Transverse colon (tissue), 4 donors: ENCODE results near the gene ZNF74. TPM values are rescaled to one million over a fixed set of nuclear protein-coding genes. Genes with fewer than 3 reads are reported as not detected.

Source experiments
- DNase-seq: peaks from one replicate; pipeline ENCODE4 v3.0.0-alpha.2; 2019
- H3K27ac ChIP-seq, 4 donors: fragments of 200-600 bp; sonication (generic); 2 replicates each; pipeline ENCODE4 v1.5.1; 2016 to 2018; ENCODE audit warnings: inconsistent platforms in 4 of 4
- H3K27me3 ChIP-seq: fragments of 200-600 bp; sonication (generic); 2 replicates; pipeline ENCODE4 v1.5.1; 2017; ENCODE audit warnings: inconsistent platforms
- H3K36me3 ChIP-seq, 4 donors: fragments of 200-600 bp; sonication (generic); 2 replicates each; pipeline ENCODE4 v1.5.1; 2017 to 2019; ENCODE audit warnings: inconsistent platforms in 4 of 4
- H3K4me1 ChIP-seq, 4 donors: fragments of 200-600 bp; sonication (generic); 2 replicates each; pipeline ENCODE4 v1.5.1; 2017 to 2020; ENCODE audit warnings: inconsistent platforms in 4 of 4
- H3K4me3 ChIP-seq, 4 donors: fragments of 200-600 bp; sonication (generic); 1 replicate in 1 of 4; 2 replicates in 3 of 4; pipeline versions ENCODE4 v1.5.1 to v1.6.1; 2017 to 2019; ENCODE audit warnings: inconsistent platforms in 4 of 4
- H3K9me3 ChIP-seq, 2 donors: fragments of 200-600 bp; sonication (generic); 2 replicates each; pipeline ENCODE4 v1.5.1; 2017 to 2019; ENCODE audit warnings: inconsistent platforms in 2 of 2
- CTCF ChIP-seq, 5 experiments: fragments of 200-600 bp in 3 of 5; fragments of 450-650 bp in 2 of 5; sonication (generic) in 3 of 5; IDR thresholded peaks; 1 replicate in 2 of 5; 2 replicates in 3 of 5; pipeline ENCODE4 v1.5.1; 2016 to 2017; ENCODE audit warnings: antibody characterized with exemption in 5 of 5, inconsistent platforms in 3 of 5, mild to moderate bottlenecking in 2 of 5, moderate library complexity in 1 of 5
- EP300 ChIP-seq: sonication (generic); formaldehyde crosslinking; IDR thresholded peaks from one replicate; pipeline ENCODE4 v1.6.1; 2017; ENCODE audit warnings: antibody characterized with exemption, low read depth
- POLR2A ChIP-seq: fragments of 450-650 bp; IDR thresholded peaks from one replicate; pipeline ENCODE4 v1.6.1; 2016; ENCODE audit warnings: antibody characterized with exemption, mild to moderate bottlenecking, moderate library complexity
- POLR2AphosphoS5 ChIP-seq, 3 donors: sonication (generic); formaldehyde crosslinking; IDR thresholded peaks; one replicate each; pipeline ENCODE4 v1.6.1; 2016; ENCODE audit warnings: antibody characterized with exemption in 3 of 3
- WGBS, 2 donors: methylation state at CpG; one replicate each; pipeline ENCODE4 v1.1.5; 2018; ENCODE audit warnings: low coverage in 1 of 2; 5-methylcytosine and 5-hydroxymethylcytosine counted together
- in situ Hi-C, 4 donors: fragments of 200-750 bp; cut with MboI; loops; one replicate each; pipeline versions ENCODE4 v1.15.0 to v1.15.1; 2017; ENCODE audit warnings: low sequenced_read_pairs in 3 of 4, low pct_ligation_motif_present in 1 of 4, low pct_unique_long_range_greater_than_20kb in 1 of 4
- intact Hi-C: fragments of 100-400 bp; cut with DNase I; formaldehyde crosslinking; loops from one replicate; pipeline ENCODE4 v1.15.1; 2023; ENCODE audit warnings: low total_unique reads
- total RNA-seq, 4 donors: library from RNA; depleted of rRNA; stranded (reverse); fragments of >200 nt; gene quantifications; one replicate each; pipeline ENCODE4 v1.1.0, GENCODE V29; 2016

Gene ZNF74
- total RNA-seq, 4 donors from 2014 or later = 1.9 to 11.5 (median 6.6) TPM

GRCh38 chr22:20444325-20444724 lies 50.4 kb downstream of the ZNF74 start:
- intact Hi-C loops = no loop called here
- 94 to 95% methylated on average over 4 of the region's 4 CpGs for WGBS, 2 donors

GRCh38 chr22:20446383-20446970 lies 52.5 kb downstream of the ZNF74 start:
- intact Hi-C loops = no loop called here
- Histone ChIP-seq H3K9me3 (no peaks in the 10 kb centered on the region), H3K36me3 (peaks cover 0 to 4% (median 0%) of the 10 kb centered on the region in 4 donors), H3K4me1 (no peaks in the 10 kb centered on the region), H3K4me3 (no peak overlapping the region), H3K27me3 (no peaks in the 10 kb centered on the region), H3K27ac (no peak overlapping the region)
- in situ Hi-C loops = no loop called here
- no peak for TF ChIP-seq EP300
- TF ChIP-seq POLR2AphosphoS5 (IDR thresholded peaks at IDR 0.05) = no peak
- no peak for TF ChIP-seq CTCF (IDR thresholded peaks at IDR 0.05)
- TF ChIP-seq POLR2A = no peak
- 93 to 97% methylated on average over 6 to 21 of the region's 21 CpGs for WGBS, 2 donors
- DNase-seq = no peak

More at GRCh38 chr22:20444325-20444724, 50.4 kb downstream of the ZNF74 start:
- Histone ChIP-seq H3K4me3 (no peak overlapping the region), H3K27me3 (no peaks in the 10 kb centered on the region), H3K36me3 (peaks cover 0 to 4% (median 0%) of the 10 kb centered on the region in 4 donors), H3K4me1 (no peaks in the 10 kb centered on the region), H3K27ac (no peak overlapping the region), H3K9me3 (no peaks in the 10 kb centered on the region)
- in situ Hi-C loops = no loop called here
- DNase-seq = no peak
- TF ChIP-seq POLR2AphosphoS5 (IDR thresholded peaks at IDR 0.05) = no peak

- TF ChIP-seq CTCF (IDR thresholded peaks at IDR 0.05) (no peak), EP300 (no peak), POLR2AphosphoS5 (IDR thresholded peaks at IDR 0.05) (no peak), POLR2A (no peak)
- in situ Hi-C loops = no loop called here
- intact Hi-C loops = no loop called here
- Histone ChIP-seq H3K4me3 (no peak overlapping the region), H3K9me3 (no peaks in the 10 kb centered on the region), H3K36me3 (no peaks in the 10 kb centered on the region), H3K27ac (no peak overlapping the region), H3K27me3 (no peaks in the 10 kb centered on the region), H3K4me1 (no peaks in the 10 kb centered on the region)
- DNase-seq = no peak
- WGBS, 2 donors = 87 to 88% methylated on average over 5 of the region's 5 CpGs
Measured at GRCh38 chr22:20448630-20449029, 54.7 kb downstream of the ZNF74 start.

GRCh38 chr22:20449819-20450550 lies 56.0 kb downstream of the ZNF74 start:
- intact Hi-C loops = no loop called here
- no peaks in the 10 kb centered on the region for H3K4me1 ChIP-seq
- TF ChIP-seq POLR2AphosphoS5 (IDR thresholded peaks at IDR 0.05) = no peak
- no peak for TF ChIP-seq POLR2A
- no peak for TF ChIP-seq CTCF (IDR thresholded peaks at IDR 0.05)
- TF ChIP-seq EP300 = no peak
- WGBS, 2 donors = 93% methylated on average over 3 to 19 of the region's 19 CpGs
- in situ Hi-C loops = loop anchor here in 1 of 4 donors (5.0 kb wide), 1 partner anchor 38 kb away; no protein-coding TSS in a partner anchor
- H3K4me3 ChIP-seq = no peak overlapping the region
- no peak for DNase-seq
- H3K9me3 ChIP-seq = no peaks in the 10 kb centered on the region
- peaks cover 0 to 3% (median 0%) of the 10 kb centered on the region in 4 donors for H3K36me3 ChIP-seq
- H3K27me3 ChIP-seq = no peaks in the 10 kb centered on the region
- H3K27ac ChIP-seq = no peak overlapping the region
